ENCODE results near the gene DCBLD1. TPM values are rescaled to one million over a fixed set of nuclear protein-coding genes. Genes with fewer than 3 reads are reported as not detected.

Gene DCBLD1
- total RNA-seq, 1 donor from 2014 or later = 6.1 TPM

- no peak overlapping the region for H3K4me3 ChIP-seq (ENCODE audit: low read depth, low read length)
- TF ChIP-seq, protein P1, sequence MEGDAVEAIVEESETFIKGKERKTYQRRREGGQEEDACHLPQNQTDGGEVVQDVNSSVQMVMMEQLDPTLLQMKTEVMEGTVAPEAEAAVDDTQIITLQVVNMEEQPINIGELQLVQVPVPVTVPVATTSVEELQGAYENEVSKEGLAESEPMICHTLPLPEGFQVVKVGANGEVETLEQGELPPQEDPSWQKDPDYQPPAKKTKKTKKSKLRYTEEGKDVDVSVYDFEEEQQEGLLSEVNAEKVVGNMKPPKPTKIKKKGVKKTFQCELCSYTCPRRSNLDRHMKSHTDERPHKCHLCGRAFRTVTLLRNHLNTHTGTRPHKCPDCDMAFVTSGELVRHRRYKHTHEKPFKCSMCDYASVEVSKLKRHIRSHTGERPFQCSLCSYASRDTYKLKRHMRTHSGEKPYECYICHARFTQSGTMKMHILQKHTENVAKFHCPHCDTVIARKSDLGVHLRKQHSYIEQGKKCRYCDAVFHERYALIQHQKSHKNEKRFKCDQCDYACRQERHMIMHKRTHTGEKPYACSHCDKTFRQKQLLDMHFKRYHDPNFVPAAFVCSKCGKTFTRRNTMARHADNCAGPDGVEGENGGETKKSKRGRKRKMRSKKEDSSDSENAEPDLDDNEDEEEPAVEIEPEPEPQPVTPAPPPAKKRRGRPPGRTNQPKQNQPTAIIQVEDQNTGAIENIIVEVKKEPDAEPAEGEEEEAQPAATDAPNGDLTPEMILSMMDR (conservative IDR thresholded peaks at IDR 0.05; ENCODE audit: low read depth, low read length) = no peak
- no peak for DNase-seq (ENCODE audit: low read depth)
These were observed 82.2 kb downstream of the DCBLD1 start for GRCh38 chr6:117564681-117565080.

GRCh38 chr6:117568247-117568646 is 85.8 kb downstream of the DCBLD1 start:
- no peak for DNase-seq (ENCODE audit: low read depth)
- H3K4me3 ChIP-seq (ENCODE audit: low read depth, low read length) = no peak overlapping the region
- TF ChIP-seq, protein P1 (conservative IDR thresholded peaks at IDR 0.05; ENCODE audit: low read depth, low read length) = no peak

- H3K4me3 ChIP-seq (ENCODE audit: low read depth, low read length) = no peak overlapping the region
- TF ChIP-seq, protein P1 (conservative IDR thresholded peaks at IDR 0.05; ENCODE audit: low read depth, low read length) = no peak
- DNase-seq (ENCODE audit: low read depth) = no peak
These were observed 86.4 kb downstream of the DCBLD1 start for GRCh38 chr6:117568831-117569410.

DNA sequence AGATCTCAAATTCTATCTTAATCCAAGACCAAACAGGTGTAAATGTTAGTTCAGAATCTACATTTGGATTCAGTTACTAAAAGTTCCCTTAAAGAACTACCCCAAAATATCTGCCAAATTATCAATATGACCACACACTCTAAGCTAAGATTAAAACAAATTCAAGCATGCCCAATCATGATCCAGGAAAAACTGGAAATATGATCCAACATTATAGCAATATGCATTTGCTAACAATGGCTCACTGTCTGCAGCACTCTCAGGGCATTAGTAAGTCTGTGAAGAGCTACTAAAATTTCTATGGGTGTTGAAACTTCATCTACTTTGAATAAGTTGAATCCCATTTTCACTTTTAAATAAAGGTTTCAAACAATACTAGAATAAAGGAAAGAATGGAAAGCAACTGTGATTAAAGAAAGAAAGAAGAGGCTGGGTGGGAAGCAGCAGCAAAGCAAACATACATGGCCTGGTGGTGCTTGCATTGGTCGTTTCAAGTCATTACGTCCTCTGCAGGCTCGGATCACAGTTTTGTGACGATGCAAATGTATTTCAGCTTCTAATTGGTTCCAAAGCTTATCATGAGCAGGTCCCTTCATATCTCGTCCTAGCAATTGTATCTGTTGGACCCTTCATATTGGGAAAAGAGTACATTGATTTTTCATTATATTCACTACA is 90.7 kb downstream of the DCBLD1 start:
- H3K4me3 ChIP-seq (ENCODE audit: low read depth, low read length) = no peak overlapping the region
- TF ChIP-seq, protein P1 (conservative IDR thresholded peaks at IDR 0.05; ENCODE audit: low read depth, low read length) = no peak
- DNase-seq (ENCODE audit: low read depth) = no peak

DNA sequence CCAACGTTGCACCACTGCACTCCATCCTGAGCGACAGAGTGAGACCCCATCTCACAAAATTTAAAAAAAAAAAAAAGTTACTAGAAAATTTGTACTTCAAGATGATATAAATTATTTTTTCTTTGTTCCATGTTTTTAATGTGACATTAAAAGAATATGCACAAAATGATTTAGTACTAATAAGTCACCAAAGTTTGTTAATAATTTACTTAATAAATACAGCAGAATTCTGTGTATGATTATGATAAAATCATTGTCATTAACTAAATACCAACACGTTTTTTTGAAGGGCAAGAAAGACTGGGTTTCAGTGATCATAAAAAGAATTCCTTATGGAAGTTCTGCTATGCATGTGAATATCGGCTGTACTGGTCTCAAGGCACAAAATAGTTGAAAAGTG is 91.7 kb downstream of the DCBLD1 start:
- H3K4me3 ChIP-seq (ENCODE audit: low read depth, low read length) = no peak overlapping the region
- TF ChIP-seq, protein P1 (conservative IDR thresholded peaks at IDR 0.05; ENCODE audit: low read depth, low read length) = no peak
- no peak for DNase-seq (ENCODE audit: low read depth)

GRCh38 chr6:117585647-117586046 is 103.2 kb downstream of the DCBLD1 start:
- no peak overlapping the region for H3K4me3 ChIP-seq (ENCODE audit: low read depth, low read length)
- DNase-seq (ENCODE audit: low read depth) = no peak
- TF ChIP-seq, protein P1 (conservative IDR thresholded peaks at IDR 0.05; ENCODE audit: low read depth, low read length) = no peak

GRCh38 chr6:117590447-117590846 is 108.0 kb downstream of the DCBLD1 start:
- no peak for DNase-seq (ENCODE audit: low read depth)
- no peak overlapping the region for H3K4me3 ChIP-seq (ENCODE audit: low read depth, low read length)
- TF ChIP-seq, protein P1 (conservative IDR thresholded peaks at IDR 0.05; ENCODE audit: low read depth, low read length) = no peak

Data from epithelial cell of proximal tubule (primary cell).